Activated T-helper 17 cell treated with anti-CD3 and anti-CD28 coated beads, Interleukin-2, amount 50 U/mL, for 72 hours (primary cell): Measurements from ENCODE around the gene RNF212. TPM values are rescaled to one million over a fixed set of nuclear protein-coding genes. Genes with fewer than 3 reads are reported as not detected.

ENCODE experiments used
- ATAC-seq: fragments of 150-1000 bp; cut with Tn5 transposase; replicated peaks from 2 replicates; pipeline ENCODE4 v1.10.0; 2021; ENCODE audit warnings: mild to moderate bottlenecking, moderate library complexity
- H3K27ac Mint-ChIP-seq: one replicate; pipeline ENCODE4 v1.8.0; 2022; ENCODE audit warnings: mixed read lengths
- H3K27me3 Mint-ChIP-seq: one replicate; pipeline ENCODE4 v1.8.0; 2022; ENCODE audit warnings: mixed read lengths
- H3K36me3 Mint-ChIP-seq: one replicate; pipeline ENCODE4 v1.8.0; 2022; ENCODE audit warnings: low read depth, mild to moderate bottlenecking, mixed read lengths
- H3K4me1 Mint-ChIP-seq: one replicate; pipeline ENCODE4 v1.8.0; 2022; ENCODE audit warnings: mixed read lengths
- H3K4me3 Mint-ChIP-seq: one replicate; pipeline ENCODE4 v1.8.0; 2022; ENCODE audit warnings: mild to moderate bottlenecking, mixed read lengths
- H3K9me3 Mint-ChIP-seq: one replicate; pipeline ENCODE4 v1.8.0; 2022; ENCODE audit warnings: mixed read lengths
- total RNA-seq, 2 donors: library from RNA; stranded (reverse); gene quantifications; one replicate each; pipeline ENCODE4 v1.2.3, GENCODE V29; 2022

Gene RNF212
- total RNA-seq, 2 donors from 2014 or later = 1.3 to 3.7 TPM

DNA sequence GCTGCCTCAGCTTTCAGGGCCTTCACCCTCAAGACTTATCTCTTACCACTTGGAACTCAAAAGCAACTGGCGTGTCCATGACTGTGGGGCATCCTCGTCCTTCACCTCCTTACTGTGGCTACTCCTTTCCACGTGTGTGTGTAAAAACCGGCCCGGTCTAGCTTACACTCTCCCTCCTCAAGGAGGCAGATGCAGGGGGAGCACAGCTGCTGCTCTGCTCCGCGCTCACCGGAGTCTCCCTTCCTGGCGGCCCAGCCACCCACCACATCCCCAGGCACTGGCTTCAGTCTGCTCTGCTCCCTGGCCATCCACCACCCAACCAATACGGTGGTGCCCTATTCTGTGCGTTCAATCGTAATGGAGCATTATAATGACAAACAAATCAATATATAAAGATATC is 8.3 kb downstream of the RNF212 start:
- H3K4me1 Mint-ChIP-seq = no peaks in the 10 kb centered on the region
- H3K4me3 Mint-ChIP-seq = no peak overlapping the region
- H3K36me3 Mint-ChIP-seq = no peaks in the 10 kb centered on the region
- no peak for ATAC-seq
- H3K27ac Mint-ChIP-seq = no peak overlapping the region
- peaks cover 7% of the 10 kb centered on the region for H3K27me3 Mint-ChIP-seq
- H3K9me3 Mint-ChIP-seq = no peaks in the 10 kb centered on the region

DNA sequence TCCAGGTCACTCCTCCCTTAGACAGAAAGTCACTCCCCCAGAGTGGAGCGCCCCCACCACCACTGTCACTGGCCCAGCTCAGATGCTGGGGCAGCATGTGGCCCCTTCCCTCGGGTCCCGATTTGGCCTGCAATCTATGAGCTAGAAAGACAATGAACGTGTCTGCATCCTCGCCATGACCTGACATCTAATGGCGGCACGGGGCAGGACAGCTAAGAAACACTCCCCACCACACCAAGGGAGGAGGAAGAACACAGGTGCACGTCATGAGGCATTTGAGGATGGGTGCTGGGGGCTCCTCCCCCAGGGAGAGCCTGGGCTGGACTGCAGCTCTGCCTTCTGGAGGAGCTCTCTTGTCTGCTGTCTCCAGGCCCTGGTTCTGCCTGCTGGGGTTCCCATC is 8.7 kb downstream of the RNF212 start:
- H3K4me1 Mint-ChIP-seq = no peaks in the 10 kb centered on the region
- no peaks in the 10 kb centered on the region for H3K36me3 Mint-ChIP-seq
- no peak for ATAC-seq
- H3K9me3 Mint-ChIP-seq = no peaks in the 10 kb centered on the region
- H3K4me3 Mint-ChIP-seq = no peak overlapping the region
- H3K27ac Mint-ChIP-seq = no peak overlapping the region
- peaks cover 2% of the 10 kb centered on the region for H3K27me3 Mint-ChIP-seq

DNA sequence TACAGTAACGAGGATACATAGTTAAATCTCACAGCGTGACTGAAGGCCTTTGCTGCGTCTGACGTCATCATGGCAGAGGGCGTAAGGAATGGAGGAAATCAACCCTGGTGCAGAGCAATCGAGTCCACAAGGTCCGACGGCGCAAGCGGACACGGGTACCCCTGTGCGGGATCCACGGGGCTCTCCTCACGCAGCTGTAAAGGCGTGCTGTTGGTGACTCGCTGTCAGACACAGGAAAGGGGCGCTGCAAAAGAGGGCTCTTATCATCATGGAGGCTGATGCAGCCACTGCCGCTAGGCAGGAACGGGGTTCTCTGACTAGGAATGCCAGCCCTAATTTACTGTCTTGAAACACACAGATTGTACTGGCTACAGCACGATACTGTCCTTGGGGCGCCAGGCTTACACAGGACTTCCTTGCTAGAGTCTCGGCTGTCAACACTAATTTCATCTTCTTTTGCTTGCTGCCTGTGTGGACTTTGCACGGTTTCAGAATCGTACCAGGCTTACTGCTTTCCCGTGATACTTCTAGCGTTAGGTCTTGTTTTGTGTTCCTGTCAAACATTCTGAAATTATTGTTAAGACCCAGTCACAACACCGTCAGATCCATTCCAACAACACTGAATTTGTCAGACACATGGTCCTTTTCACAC is 13.6 kb downstream of the RNF212 start:
- no peaks in the 10 kb centered on the region for H3K9me3 Mint-ChIP-seq
- no peak overlapping the region for H3K4me3 Mint-ChIP-seq
- no peak for ATAC-seq
- H3K36me3 Mint-ChIP-seq = no peaks in the 10 kb centered on the region
- H3K27me3 Mint-ChIP-seq = no peaks in the 10 kb centered on the region
- H3K4me1 Mint-ChIP-seq = no peaks in the 10 kb centered on the region
- H3K27ac Mint-ChIP-seq = no peak overlapping the region

DNA sequence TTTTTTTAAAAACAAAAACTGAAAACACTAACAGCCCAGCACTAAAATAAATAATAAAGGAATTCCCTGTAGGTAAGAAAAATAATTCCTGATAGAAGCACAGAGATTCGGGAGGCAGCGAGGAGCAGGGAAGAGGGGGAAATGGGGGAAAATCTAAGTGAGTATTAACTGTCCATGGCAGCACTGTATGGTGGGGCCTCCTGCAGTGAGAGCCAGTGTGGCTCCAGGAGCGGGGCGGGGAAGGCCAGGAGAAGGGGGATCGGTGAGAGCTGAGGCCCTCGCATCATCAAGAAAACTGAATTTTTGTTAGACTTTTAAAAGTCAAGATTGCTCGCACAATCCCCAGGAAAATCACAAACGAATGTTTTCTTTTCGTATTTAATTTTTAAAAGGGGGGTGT is 14.1 kb downstream of the RNF212 start:
- no peak for ATAC-seq
- no peaks in the 10 kb centered on the region for H3K4me1 Mint-ChIP-seq
- no peaks in the 10 kb centered on the region for H3K36me3 Mint-ChIP-seq
- no peak overlapping the region for H3K27ac Mint-ChIP-seq
- no peaks in the 10 kb centered on the region for H3K27me3 Mint-ChIP-seq
- H3K4me3 Mint-ChIP-seq = no peak overlapping the region
- H3K9me3 Mint-ChIP-seq = no peaks in the 10 kb centered on the region

DNA sequence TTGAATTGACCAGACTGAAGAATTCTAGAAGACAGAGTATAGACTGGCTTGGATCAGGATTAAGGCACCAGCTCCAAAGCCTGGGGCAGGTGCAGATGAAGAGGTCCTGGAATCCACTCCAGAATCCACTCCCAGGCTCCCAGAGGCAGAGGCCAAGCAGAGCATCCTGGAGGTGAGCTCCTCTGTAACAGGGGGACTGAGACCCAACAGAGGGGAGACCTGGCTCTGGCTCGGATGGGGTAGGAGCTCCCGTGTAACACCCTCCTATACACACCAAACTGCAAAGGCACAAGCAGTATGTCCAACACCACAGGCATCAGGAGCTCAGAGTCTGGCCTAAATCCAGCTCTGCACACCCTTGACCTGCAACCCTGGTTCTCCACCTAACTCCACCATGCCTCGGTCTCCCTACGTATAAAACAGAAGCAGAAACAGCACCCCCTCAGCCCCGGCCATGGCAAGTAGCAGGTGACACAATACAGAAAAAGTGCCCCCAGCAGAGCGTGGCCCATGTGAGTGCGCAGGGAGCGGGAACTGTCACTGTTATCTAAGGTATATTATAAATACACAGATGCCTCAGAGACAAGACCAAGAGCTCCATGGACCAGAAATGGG is 14.9 kb downstream of the RNF212 start:
- Mint-ChIP-seq H3K27ac (no peak overlapping the region), H3K36me3 (no peaks in the 10 kb centered on the region), H3K4me3 (no peak overlapping the region), H3K27me3 (no peaks in the 10 kb centered on the region), H3K4me1 (no peaks in the 10 kb centered on the region), H3K9me3 (no peaks in the 10 kb centered on the region)
- ATAC-seq = no peak

DNA sequence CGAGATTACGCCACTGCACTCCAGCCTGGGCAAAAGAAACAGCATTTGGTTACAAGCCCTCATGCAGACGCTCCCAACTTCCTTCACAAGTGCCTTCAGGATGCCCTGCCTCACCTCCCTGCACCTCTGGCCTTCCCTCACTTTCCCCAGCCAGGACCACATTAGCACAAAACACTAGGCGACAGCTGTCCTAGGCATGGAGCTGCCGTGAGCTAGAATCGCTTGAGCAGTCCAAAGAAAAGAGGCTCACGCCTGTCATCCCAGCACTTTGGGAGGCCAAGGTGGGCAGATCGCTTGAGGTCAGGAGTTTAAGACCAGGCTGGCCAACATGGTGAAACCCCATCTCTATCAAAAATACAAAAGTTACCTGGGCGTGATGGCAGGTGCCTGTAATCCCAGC is 15.8 kb downstream of the RNF212 start:
- Mint-ChIP-seq H3K9me3 (no peaks in the 10 kb centered on the region), H3K4me3 (no peak overlapping the region), H3K27ac (no peak overlapping the region), H3K36me3 (no peaks in the 10 kb centered on the region), H3K27me3 (no peaks in the 10 kb centered on the region), H3K4me1 (no peaks in the 10 kb centered on the region)
- no peak for ATAC-seq

DNA sequence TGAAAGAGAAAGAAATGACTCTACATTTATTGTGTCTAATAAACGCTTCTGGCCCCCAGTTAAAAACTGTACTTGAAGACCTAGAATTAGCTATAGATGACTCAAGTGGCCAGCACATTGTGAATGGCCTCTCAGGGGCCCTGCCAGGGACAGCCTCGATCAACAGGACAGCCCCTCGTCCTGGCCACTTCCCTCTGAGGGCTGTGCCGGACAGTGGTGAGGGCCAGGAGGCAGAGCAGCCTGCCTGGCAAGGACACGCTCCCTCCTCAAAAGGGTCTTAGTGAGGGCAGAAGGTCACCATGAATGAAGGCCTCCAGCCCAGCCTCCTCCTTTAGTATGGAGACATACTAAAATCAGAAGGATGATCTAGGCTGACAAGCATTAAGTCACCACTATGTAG is 16.5 kb downstream of the RNF212 start:
- H3K4me1 Mint-ChIP-seq = no peaks in the 10 kb centered on the region
- ATAC-seq = no peak
- H3K27me3 Mint-ChIP-seq = no peaks in the 10 kb centered on the region
- H3K27ac Mint-ChIP-seq = no peak overlapping the region
- H3K9me3 Mint-ChIP-seq = no peaks in the 10 kb centered on the region
- no peaks in the 10 kb centered on the region for H3K36me3 Mint-ChIP-seq
- no peak overlapping the region for H3K4me3 Mint-ChIP-seq

DNA sequence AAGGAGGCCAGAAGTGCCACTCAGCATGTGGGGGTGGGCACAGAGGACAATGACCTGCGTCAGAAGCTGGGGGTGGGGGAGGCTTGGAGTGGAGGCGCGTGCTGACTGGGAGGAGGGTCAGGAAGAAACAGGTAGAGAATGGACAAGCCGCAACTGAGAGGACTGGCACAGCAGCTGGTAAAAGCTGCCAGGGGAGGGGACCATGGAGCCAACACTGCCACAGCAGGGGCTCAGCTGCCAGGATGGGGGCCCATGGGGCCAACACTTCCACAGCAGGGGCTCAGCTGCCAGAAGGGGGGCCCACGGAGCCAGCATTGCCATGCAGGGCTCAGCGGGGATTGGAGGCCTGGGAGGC is 19.1 kb downstream of the RNF212 start:
- no peak overlapping the region for H3K27ac Mint-ChIP-seq
- H3K36me3 Mint-ChIP-seq = no peaks in the 10 kb centered on the region
- no peaks in the 10 kb centered on the region for H3K9me3 Mint-ChIP-seq
- no peaks in the 10 kb centered on the region for H3K4me1 Mint-ChIP-seq
- ATAC-seq = no peak
- no peak overlapping the region for H3K4me3 Mint-ChIP-seq
- H3K27me3 Mint-ChIP-seq = no peaks in the 10 kb centered on the region

DNA sequence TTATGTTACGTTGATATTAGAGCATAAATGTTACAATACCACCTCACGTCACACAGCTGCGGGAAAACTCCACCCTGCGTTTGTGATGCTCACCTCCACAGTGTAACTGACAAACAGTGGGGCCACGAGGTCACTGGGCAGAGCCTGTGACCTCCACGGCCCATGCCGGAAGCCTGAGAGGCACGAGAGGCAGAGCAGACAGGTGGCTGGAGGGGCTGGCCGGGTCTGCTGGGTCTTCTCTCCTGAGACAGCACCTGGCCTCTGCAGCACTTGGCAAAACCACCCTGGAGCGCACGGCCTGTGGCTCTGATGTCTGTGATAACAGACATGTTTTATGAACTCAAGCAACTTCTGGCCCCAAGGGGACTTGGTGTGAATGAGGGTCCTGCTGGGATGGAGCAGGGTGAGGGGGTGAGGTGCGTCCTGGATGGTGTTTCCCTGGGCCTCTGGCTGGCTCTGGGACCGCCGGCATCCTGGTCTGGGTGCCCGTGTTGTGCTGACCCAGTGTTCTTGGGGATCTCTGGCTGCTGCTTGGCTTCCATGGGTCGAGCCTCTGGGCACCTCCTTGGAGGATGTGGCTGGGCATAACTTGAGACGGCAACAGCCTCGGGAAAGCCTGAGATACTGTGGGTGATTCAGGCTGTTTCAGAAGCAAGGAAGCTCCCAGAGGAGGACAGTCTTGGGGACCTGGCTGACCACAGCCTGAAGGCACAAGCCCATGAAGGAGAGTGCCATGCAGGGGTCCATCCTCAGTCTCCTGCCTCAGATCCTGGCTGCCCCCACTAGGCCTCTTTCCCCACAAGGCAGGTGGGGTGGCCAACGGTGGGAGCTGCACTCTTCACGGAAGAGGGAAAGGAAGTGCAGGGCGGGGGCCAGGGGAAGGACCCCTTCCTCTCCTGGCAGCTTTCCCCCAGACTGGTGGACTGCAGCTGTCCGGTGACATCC is 19.7 kb downstream of the RNF212 start:
- Mint-ChIP-seq H3K4me3 (no peak overlapping the region), H3K27ac (no peak overlapping the region), H3K36me3 (no peaks in the 10 kb centered on the region), H3K4me1 (no peaks in the 10 kb centered on the region), H3K9me3 (no peaks in the 10 kb centered on the region), H3K27me3 (no peaks in the 10 kb centered on the region)
- ATAC-seq = no peak

DNA sequence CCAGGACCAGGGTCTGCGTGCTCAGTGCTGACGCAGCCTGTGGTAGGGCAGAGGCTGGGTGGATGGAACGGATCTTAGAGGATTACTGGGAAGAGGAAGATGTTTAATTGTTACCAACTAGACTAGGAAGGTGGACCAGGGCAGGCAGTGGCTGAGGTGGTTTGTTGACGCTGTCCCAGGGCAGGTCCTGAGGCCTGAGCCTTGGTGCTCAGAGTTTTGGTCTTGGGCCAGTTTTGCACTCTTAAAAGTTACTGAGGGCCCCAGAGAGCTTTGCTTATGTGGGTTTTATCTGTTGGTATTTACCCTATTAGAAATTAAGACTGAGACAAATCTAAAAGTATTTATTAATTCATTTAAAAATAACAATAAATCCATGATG is 20.4 kb downstream of the RNF212 start:
- H3K27me3 Mint-ChIP-seq = no peaks in the 10 kb centered on the region
- no peak overlapping the region for H3K4me3 Mint-ChIP-seq
- no peaks in the 10 kb centered on the region for H3K9me3 Mint-ChIP-seq
- ATAC-seq = no peak
- H3K4me1 Mint-ChIP-seq = no peaks in the 10 kb centered on the region
- no peak overlapping the region for H3K27ac Mint-ChIP-seq
- H3K36me3 Mint-ChIP-seq = no peaks in the 10 kb centered on the region

DNA sequence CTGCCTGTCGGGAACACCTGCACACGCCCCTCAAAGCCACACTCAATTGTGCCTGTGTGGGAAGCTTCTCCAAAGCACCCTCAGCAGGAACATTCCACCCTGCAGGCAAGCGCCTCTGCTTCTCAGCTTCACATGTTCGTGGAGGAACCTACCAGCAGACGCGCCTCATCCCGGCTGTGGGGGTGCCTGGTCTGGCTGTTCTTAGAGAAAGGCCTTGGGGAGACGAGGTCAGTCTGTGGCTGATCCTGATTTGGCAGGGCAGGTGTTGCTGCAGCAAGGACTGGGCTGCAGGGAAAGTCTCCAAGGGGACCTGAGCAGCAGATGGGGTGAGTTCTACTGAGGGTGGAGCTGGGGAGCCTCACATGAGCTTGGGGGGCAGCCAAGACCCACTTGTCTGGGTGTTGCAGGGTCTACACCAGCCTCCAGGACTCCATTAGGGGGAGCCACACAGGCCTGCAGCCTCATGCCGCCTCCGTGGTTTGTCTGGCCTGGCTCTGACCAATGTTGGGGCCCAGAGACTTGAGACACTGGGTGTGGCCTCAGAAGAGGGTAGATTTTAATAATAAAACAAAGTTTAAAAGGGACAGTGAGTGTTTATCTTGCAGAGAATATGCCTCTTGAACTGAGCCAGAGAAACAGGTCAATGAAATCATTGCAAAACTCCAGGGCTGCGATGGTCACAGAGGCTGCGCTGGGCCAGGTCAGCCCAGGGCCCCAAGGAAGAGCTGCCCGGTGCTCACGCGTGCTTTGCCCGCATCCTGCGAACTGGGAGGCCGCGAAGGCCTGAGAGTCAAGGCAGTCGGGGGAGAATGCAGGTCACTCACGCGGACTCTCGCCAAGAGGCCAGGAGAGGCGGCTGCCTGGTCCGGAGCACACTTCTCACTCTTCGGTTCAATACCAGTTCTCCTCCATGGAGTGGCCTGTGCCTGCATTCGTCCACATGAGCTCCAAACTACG is 21.1 kb downstream of the RNF212 start:
- Mint-ChIP-seq H3K9me3 (no peaks in the 10 kb centered on the region), H3K27ac (no peak overlapping the region), H3K4me1 (no peaks in the 10 kb centered on the region), H3K36me3 (no peaks in the 10 kb centered on the region), H3K4me3 (no peak overlapping the region), H3K27me3 (no peaks in the 10 kb centered on the region)
- ATAC-seq = no peak

DNA sequence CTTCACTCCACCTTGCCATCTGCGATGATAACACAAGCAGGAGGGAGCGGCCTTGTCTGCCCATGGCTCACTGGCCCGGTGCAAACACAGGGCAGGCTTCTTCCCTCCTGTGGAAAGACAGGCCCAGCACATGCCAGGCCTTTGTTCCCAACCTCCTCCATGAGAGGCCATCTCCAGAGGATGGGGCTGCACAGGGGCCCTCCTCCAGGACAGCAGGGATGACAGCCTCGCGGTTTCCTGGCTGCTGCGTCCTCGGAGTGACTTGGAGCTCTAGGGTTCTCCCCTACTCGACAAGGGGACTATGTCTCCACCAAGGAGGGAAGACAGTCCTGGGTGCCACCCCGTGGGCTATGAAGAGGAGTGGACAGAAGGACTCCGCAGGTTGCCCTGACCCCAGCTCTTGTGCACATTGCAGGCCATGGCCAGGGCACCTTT is 21.8 kb downstream of the RNF212 start:
- ATAC-seq = no peak
- no peaks in the 10 kb centered on the region for H3K36me3 Mint-ChIP-seq
- no peaks in the 10 kb centered on the region for H3K4me1 Mint-ChIP-seq
- no peaks in the 10 kb centered on the region for H3K27me3 Mint-ChIP-seq
- no peak overlapping the region for H3K4me3 Mint-ChIP-seq
- no peak overlapping the region for H3K27ac Mint-ChIP-seq
- H3K9me3 Mint-ChIP-seq = no peaks in the 10 kb centered on the region

DNA sequence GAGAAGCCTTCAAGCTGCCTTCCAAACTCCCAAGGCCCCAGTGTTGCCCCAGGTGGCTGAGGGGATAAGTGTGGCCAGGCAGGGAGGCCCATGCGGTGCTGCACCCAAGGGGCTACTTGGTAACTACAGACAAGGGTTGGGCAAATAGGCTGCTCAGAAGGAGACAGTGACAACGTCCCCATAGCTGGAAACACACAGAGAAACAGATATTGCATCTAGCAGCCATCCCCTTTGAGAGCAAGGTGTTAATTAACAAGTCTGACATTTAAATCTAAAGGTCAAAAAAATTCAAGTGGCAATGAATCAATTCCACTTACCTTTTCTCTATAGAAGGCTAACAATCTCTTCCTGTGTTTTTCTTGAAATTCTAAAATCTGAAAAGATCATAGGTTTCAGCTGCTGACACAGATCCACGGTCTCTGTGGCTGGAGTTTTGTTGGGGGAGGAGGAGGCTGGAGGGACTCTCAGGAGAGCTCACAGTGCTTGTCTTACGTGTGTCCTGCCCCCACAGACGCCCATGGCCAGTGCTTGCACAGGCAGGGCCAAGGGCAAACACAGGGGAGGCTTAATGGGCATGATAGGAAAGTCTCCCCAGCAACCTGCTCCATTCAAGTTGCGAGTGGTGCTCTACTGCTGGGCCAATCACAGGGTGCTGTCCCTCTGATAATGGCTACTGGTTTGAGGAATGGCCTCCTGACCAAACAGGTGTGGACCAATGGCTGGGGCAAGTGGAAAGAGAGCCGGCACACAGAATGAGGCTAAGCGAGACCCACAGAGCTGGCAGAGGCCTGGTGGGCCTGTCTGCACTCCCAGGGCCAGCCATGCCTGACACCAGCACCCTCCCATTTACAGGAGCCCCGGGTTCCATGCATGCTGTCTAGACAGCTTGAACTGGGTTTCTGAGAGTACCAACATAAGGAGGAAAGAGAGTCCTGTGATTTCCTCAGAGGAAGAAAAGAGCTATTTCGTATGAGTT is 22.6 kb downstream of the RNF212 start:
- ATAC-seq = peak; percentile 87
- H3K27ac Mint-ChIP-seq = no peak overlapping the region
- H3K27me3 Mint-ChIP-seq = peaks cover 2% of the 10 kb centered on the region
- no peaks in the 10 kb centered on the region for H3K4me1 Mint-ChIP-seq
- peak overlapping the region; percentile 10 for H3K4me3 Mint-ChIP-seq
- no peaks in the 10 kb centered on the region for H3K36me3 Mint-ChIP-seq
- H3K9me3 Mint-ChIP-seq = no peaks in the 10 kb centered on the region
